ENCODE data around the gene KCNIP3.

DNA sequence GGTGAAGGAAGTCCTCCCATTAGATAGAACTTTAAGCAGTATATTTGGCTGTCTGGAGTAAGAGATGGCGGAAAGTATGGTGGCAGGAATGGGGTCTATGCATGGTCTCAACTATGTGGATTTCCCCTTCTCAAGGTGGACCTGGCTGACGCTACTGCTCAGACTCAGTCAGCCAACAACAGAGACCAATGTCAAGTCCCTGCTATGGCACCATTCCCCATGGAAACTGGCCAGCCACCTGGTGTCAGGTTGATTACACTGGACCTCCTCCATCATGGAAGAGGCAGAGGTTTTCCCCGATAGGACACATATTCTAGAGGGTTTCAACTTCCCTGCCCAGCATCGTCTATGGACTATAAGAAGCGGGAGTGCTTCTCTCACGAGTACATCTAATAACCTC is 96.8 kb downstream of the KCNIP3 start:
- TF ChIP-seq, protein P1, sequence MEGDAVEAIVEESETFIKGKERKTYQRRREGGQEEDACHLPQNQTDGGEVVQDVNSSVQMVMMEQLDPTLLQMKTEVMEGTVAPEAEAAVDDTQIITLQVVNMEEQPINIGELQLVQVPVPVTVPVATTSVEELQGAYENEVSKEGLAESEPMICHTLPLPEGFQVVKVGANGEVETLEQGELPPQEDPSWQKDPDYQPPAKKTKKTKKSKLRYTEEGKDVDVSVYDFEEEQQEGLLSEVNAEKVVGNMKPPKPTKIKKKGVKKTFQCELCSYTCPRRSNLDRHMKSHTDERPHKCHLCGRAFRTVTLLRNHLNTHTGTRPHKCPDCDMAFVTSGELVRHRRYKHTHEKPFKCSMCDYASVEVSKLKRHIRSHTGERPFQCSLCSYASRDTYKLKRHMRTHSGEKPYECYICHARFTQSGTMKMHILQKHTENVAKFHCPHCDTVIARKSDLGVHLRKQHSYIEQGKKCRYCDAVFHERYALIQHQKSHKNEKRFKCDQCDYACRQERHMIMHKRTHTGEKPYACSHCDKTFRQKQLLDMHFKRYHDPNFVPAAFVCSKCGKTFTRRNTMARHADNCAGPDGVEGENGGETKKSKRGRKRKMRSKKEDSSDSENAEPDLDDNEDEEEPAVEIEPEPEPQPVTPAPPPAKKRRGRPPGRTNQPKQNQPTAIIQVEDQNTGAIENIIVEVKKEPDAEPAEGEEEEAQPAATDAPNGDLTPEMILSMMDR (IDR thresholded peaks at IDR 0.05 in 8 of 11, conservative IDR thresholded peaks at IDR 0.05 in 3 of 11) = no peak
- TF ChIP-seq POLR2AphosphoS5 (IDR thresholded peaks at IDR 0.05) (no peak), POLR2A (IDR thresholded peaks at IDR 0.05) (no peak)
